HG02885 (cell line): ENCODE results near the gene ADCY1.

Source experiments
- ATAC-seq: cut with Tn5 transposase; IDR thresholded peaks from one replicate; pipeline ENCODE4 v1.9.1; 2021; ENCODE audit warnings: mild to moderate bottlenecking; ENCODE audit not compliant: unreplicated experiment, poor library complexity

The ADCY1 gene

DNA sequence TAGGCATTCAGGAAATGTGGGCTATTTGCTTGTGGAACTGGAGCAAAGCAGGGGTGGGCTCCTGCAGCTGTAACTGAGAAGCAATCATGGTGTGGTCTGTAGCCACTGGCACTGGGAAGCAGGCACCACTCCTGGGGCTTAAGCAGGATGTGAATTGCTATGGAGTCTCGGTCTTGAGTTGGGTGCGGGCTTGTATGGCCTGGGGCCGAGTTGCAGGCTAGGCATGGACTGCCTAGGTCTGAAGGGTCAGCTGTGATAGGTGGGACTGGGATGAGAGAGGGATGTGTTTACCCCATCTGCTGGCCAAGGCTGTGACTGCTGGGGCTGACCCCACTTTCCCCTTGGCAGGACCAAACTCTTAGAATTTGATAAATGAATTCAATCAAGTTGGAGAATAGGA lies 43.0 kb downstream of the ADCY1 start:
- ATAC-seq: no peak

DNA sequence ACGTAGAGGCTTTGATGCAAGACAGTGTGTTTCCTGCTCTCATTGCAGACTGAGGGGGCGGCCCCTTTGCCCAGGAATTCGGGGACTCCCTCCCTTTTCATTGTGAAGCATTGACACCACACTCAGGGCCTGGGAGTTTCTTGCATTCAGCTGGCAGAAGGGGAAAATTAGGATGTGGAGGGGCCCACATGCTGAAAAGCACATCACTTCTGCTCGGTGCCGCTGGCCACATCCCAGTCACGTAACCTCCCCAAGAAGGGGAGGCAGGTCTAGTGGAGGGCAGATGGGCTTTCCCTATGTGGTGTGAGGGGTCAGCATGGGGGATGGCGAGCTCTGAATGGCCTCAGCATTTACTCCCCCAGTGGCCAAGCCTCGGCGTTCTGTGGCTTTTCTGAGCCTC lies 47.9 kb downstream of the ADCY1 start:
- no peak for ATAC-seq

GRCh38 chr7:45623157-45623556 lies 49.0 kb downstream of the ADCY1 start:
- ATAC-seq: no peak

DNA sequence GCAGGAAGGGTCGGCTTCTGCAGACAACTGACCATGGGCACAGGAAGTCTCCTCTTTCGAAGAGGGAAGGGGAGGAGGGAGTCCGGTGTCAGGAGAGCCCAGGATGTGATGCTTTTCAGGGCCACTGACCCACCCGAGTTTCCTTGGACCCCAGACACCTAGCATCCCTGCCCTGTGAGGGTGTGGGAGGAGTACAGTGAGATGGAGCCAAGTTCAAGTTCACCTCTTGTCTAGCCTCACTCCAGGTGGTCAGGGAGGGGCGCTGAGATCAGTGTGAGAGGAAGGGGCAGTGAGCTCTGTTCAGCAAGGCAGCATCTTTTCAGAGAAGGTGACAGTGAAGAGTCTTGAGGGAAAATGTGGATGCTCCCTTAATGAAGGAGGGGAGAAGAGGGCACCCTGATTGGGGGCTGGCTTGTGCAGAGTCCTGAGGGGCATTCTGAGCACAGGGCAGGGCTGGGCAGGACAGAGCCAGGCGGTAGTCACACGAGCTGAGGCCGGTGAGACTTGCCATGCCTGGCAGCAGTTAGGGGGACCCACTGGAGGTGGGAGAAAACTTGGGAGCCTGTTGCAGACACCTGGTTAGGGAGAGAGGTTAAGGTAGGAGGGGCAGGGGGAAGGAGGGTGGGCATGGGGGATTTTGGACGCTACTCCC lies 49.7 kb downstream of the ADCY1 start:
- no peak for ATAC-seq

DNA sequence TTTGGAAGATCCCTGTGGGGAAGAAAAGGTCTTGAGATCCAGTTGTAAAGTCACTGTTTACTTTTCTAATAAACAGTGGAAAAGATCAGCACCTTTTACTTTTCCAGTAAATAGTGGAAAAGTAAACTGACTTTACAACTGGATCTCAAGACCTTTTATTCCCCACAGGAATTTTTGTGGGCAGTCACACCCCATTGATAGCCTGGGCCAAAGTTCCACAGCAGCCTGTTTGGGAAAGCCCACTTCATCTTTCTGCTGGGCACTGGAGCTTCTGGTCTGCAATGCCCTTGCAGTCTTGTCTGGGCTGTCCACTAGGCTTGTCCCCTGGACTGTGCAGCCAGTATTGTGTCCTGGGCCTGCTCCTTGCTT lies 50.2 kb downstream of the ADCY1 start:
- ATAC-seq: no peak

DNA sequence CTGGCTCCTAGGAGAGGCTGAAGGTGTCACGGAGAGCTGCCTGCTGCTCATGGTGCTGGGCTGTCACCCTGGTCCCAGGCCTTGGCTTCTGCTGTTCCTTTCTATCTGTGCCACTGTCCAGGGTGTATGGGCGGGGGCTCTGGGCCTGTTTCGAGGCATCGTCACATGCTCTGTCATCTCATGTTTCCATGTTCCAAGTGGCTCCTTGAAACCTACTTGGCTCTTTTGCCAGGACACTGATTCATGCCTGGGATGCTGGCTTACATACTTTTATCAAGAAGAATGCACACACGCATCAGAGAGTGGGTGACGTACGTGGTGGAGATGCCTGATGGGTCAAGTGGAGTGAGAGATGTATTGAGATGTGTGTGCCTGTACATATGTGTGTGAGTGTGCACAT lies 50.9 kb downstream of the ADCY1 start:
- ATAC-seq: no peak

- no peak for ATAC-seq
These were observed 51.7 kb downstream of the ADCY1 start for GRCh38 chr7:45625714-45626440.

DNA sequence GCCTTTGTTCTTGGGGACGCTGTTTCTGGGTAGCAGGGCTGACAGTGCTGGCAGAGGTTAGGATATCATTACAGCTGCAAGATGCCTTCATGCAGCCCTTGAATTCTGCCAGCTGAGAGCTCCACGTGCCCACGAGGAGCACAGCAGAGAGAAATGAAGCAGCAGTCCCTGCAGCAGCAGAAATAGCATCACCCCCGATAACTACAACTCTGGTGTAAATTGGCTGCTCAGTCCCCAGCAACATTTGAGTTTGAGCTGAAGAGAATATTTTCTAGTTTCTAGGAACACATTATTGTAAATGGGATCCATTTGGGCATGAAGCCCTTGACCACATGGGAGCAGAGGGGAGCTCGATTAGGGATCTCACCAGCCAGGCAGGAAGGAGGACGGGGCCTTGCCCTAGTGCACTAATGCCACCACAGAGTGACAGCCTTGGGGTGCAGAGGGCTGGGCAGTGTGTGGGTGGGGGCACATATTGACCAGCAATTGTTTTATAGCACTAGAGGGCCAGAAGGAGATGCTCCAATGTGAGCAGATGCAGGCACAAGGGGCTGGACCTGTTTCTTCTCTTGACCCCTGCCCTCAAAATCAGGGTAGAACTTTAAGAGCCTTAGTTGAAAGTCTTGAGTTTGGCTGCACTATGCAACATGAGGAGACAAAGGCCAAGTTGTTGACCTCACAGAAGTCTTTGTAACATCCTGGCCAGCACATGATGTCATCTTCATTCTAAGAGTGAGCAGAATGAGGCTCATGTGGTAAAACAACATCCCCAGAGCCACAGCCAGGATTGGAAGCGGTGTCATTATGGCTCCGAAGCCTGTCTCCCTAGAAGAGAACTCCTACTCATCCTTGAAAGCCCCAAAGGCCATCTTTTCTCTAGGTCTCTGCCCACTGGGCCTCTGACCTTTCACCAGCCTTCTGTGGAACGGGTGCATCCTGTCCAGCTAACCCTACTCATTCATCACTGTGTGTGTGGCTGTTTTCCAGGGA lies 52.6 kb downstream of the ADCY1 start:
- no peak for ATAC-seq

- ATAC-seq: no peak
These were observed 53.7 kb downstream of the ADCY1 start for GRCh38 chr7:45627691-45628456.

- no peak for ATAC-seq
These were observed 57.4 kb downstream of the ADCY1 start for GRCh38 chr7:45631569-45631968.

DNA sequence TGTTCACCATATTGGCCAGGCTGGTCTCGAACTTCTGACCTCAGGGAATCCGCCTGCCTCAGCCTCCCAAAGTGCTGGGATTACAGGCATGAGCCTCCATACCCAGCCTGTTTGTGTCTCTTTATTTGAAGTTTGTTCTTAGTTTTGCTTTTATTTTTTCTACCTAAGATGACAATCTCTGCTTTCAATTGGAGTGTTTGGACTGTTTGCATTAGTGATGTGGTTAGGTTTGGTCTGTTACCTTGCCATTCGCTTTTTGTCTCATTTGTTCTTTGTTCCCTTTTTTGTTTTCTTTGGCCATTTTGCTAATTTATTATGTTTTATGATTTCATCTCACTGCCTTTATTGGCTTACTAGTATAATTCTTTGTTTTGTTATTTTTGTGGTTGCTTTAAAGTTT lies 62.6 kb downstream of the ADCY1 start:
- ATAC-seq: no peak

- ATAC-seq: no peak
These were observed 64.7 kb downstream of the ADCY1 start for GRCh38 chr7:45638916-45639315.

DNA sequence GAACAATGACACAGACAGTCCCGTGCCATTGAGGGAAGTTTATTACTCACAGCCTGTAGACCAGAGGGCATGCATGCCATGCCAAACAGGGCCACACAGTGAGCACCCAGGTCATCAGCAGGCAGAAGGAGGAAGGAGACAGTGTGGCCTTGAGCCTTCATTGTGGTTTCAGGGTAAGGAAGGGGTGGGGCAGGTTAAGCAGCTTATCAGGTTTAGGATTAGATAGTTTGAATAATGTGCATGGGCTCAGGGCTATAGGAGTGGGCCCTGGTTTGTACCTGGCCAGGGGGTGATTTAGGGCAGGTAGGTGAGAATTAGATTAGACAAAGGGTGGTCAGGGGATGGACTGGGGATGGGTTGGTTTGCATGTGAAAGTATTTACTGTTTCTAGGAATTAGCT lies 67.9 kb downstream of the ADCY1 start:
- no peak for ATAC-seq

DNA sequence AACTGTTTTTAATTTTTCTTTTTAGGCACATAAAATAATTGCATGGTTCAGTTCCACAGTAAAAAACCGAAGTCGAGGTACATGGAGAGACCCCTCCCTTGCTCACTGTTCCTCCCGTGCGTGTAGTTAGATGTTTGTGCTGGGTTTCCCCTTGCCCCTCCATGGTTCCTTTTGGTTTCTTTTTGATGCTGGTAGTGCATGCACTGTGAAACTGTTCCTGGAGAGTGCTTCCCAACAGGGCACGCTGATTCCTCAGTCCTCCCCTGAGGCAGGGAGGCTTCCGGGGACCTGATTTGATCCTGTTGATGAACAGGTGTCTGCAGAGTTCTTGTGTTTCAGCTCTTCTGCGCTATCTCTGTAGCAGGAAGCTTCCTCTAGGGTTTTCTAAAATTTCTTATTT lies 69.5 kb downstream of the ADCY1 start:
- ATAC-seq: peak; percentile 50

DNA sequence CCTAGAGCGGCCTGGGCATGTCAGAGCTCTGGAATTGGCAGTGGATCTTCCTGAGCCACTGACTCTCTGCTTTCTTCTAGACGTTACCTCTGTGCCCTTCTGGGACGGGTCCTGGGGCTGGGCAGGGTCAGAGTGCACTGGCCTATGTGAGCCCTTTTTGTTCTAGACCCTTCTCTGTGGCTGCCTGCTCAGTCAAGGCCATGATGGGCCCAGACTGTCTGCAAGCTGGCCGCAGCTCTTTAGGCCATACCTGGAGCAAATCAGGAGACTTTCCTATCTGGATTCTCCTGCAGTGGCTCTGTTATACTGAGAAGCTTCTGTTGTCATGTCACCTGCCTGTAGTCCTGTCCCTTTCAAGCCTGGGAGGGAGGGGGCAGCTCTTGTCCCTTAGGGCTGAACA lies 70.1 kb downstream of the ADCY1 start:
- no peak for ATAC-seq

DNA sequence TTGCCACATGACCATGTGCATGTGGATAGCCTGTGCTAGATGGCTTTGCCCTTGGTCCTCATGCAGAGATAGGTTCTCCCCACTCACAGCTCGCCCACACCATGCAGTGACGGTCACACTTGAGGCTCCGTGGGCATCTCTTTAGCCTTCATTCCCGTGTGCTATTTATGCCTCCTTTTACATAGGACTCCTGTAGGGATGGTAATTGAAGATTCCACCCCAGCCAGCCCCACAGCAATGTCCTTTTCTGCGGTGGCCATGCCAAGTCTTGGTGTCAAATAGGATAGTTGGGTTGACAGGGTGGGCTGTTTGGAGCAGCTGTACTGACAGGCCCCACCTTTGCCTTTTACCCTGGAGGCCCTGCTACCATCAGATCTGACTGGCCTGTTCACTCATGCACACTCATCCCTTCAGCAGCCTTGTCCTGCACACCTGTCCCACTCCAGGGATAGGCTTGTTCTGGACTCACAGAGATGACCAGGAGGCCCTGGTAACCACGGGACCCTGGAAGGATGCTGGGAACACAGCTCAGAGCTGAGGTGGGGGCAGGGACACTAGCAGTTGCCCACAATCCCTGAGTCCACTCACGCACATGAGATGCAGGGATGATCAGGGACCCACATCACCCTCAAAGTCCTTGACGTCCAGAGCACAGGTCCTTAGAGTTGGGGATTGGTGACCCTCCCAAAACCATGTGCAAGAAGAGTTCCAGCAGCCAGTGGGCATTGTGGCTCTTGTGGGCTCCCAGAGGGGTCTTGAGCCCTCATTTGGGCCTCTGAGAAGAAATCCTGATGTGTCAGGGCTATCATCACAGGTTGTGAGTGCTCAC lies 71.2 kb downstream of the ADCY1 start:
- no peak for ATAC-seq

DNA sequence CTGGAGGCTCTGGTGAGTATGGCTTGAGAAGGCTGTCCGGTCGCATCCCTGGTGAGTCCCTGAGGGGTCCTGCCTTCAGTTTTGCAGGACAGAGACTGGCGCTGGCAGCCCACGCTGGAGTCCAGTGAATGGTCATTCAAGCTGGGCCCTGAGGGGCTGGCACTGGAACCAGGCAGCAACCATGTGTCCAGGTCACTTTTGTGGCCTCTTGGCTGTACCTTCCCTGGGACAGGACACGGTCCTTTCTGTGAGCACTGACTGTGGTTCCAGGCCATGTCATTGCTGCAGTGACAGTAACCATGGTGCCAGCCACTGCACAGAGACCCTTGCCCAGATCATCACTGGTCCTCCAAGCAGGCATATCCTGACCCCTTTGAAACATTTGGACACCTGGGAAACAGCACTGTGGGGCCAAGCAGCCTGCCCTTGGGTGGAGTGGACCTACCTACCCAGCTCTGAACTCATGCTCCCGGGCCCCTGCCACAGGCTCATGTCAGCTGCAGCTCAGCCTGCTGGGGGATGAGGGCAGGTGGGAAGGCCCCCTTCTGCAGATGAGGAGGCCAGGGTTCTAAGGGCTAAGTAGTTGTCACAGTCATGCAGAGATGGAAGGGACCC lies 72.1 kb downstream of the ADCY1 start:
- ATAC-seq: no peak

GRCh38 chr7:45646996-45647825 lies 73.0 kb downstream of the ADCY1 start:
- ATAC-seq: no peak
